NCI-H2107 (cell line): ENCODE measurements around the gene PRMT2.
A peak's percentile ranks its signal among the peaks of the same experiment; 100 is the strongest.

Experiments used
- DNase-seq: peaks from one replicate; lab custom pipeline; 2025; lab: John Stamatoyannopoulos, UW

PRMT2 gene

GRCh38 chr21:46641656-46642055 lies 6.2 kb downstream of the PRMT2 start:
- DNase-seq, result no peak

- no peak for DNase-seq
These were observed 8.1 kb downstream of the PRMT2 start for GRCh38 chr21:46643379-46644177.

DNA sequence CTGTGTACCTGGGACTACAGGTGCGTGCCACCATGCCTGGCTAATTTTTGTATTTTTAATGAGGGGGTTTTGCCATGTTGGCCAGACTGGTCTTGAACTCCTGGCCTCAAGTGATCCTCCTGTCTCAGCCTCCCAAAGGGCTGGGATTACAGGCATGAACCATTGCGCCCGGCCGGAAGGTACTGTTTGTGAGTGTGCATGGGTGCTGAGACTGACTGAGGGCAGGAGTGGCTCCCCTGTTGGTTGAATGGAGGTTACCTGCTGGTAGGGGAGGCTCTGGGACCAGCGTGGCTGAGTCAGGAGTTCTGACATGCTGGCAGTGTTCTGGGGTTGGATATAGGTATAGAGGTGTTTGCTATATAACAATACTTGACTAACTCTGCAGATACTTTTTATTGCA lies 10.4 kb downstream of the PRMT2 start:
- DNase-seq, result no peak

- no peak for DNase-seq
These were observed 11.2 kb downstream of the PRMT2 start for GRCh38 chr21:46646541-46647154.

DNA sequence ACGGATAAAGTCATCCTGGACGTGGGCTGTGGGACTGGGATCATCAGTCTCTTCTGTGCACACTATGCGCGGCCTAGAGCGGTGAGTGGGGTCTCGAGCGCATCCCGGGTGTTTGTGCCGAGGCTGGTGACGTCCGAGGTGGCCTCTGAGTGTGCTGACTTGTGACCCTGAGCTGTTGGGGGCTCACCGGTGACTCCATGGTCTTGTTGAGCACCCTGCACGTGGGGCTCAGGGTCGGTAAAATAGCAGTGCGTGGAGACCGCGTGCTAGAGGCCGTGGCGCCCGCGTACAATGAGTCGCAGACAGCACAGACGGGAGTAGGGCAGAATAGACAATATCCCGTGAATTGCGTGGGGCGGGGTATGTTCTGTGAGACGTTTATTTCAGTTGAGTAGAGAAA lies 13.1 kb downstream of the PRMT2 start:
- DNase-seq, result no peak

DNA sequence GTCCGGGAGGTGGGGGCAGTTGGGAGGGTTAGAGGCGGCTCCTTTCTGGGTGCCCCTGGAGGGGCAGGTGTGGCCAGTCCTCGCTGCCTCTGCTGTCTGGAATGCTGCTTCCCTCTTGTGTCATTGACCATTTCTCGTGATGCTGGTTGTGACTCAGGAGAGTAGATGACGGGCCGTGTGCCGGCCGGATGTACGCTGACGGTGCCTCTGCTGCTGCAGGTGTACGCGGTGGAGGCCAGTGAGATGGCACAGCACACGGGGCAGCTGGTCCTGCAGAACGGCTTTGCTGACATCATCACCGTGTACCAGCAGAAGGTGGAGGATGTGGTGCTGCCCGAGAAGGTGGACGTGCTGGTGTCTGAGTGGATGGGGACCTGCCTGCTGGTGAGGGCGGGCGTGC lies 13.9 kb downstream of the PRMT2 start:
- DNase-seq, result no peak

GRCh38 chr21:46650476-46651098 lies 15.1 kb downstream of the PRMT2 start:
- no peak for DNase-seq

DNA sequence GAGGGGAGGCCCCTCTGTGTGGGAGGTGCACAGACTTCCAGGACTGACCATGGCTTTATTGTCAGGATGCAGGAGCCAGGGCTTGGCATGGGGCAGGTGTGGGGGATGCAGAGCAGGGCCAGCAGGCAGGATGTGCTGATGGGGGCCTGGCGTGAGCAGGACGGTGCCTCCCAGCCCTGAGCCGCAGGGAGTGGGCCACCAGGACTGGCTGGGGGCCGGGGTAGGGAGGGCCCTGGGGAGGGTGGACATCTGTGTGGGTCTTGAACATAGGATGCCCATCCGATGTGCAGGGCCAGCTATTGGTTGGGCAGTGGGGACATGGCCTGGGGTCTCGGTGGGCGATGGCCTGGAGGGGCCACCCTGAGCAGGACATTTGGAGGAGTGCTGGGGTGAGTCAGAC lies 15.6 kb downstream of the PRMT2 start:
- DNase-seq, result no peak

- DNase-seq, result no peak
These were observed 19.8 kb downstream of the PRMT2 start for GRCh38 chr21:46655230-46655629.

DNA sequence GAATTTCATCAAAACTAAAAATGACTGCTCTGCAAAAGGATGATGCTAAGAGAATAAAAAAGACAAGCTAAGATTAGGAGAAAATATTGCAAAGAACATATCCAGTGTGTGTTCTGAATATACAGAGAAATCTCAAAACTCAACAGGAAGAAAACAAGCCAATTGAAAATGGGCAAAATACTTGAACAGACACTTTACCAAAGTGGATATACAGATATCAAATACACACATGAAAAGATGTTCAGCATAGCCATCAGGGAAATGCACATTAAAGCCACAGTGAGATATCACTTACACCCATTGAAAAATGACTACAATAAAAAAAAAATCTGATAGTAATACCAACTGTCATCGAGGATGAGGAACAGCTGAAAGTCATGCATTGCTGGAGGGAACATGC lies 21.3 kb downstream of the PRMT2 start:
- DNase-seq, result no peak

DNA sequence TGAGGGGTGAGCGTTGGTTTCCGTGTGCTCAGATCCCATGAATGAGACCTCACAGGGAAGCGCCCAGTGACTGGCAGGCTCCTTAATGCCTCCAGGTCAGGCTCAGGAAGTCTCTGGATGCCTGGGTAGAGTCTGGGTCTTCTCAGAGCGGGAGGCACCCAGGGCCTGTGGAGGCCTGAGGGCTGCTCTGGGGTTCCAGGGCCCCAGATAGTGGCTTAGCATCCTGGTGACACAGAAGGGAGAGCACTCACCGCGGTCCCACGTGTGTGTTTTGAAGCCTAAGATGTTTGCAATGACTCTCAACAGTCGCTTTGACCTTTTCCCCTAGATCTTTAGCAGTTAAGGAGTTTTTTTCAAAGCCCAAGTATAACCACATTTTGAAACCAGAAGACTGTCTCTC lies 25.0 kb downstream of the PRMT2 start:
- no peak for DNase-seq

- peak; percentile 22 for DNase-seq
These were observed 25.7 kb downstream of the PRMT2 start for GRCh38 chr21:46661211-46661625.

GRCh38 chr21:46661642-46662366 lies 26.3 kb downstream of the PRMT2 start:
- no peak for DNase-seq

DNA sequence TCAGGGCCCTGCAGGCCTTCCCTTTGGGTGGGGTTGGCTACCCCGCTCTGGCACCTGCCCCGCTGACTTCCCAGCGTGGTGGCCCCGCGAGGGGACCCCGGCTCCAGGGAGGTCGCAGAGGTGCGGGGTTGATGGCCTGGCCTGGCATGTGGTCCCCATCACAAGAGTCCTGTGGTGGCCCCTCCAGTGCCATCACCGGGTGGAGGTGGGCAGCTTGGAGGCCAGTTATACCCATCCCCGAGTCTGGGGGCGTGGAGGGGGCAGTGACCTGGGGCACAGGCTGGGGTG lies 26.8 kb downstream of the PRMT2 start:
- DNase-seq, result no peak

DNA sequence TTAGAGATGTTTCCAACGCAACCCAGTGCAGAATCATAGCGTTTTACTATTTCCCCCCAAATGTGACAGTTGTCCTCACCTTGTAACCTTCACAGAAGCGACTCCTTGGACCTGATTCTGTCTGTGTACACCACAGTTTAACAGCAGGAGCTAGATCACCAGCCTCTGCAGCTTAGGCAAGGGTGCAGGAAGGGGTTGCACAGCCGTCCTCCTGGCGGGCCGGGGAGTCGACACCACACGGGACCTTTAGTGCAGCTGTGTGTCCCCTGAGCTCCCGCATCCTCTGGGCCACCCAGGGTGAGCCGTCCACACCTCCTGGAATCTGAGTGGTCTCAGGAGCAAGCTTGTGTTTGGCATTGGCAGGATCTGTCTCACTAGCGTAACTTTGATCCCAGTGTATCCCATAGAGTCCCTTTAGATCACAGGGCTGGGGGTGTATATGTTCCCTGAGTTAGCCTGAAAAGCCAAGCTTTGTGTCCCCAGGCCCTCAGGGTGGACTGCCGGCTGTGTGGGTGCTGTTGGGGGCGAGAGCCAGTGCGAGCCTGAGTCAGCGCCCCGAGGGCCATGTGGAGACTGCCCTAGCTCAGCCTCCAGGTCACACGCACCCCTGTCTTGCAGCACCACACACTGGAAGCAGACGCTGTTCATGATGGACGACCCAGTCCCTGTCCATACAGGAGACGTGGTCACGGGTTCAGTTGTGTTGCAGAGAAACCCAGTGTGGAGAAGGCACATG lies 27.5 kb downstream of the PRMT2 start:
- no peak for DNase-seq

- DNase-seq, result no peak
These were observed 28.3 kb downstream of the PRMT2 start for GRCh38 chr21:46663754-46664153.

DNA sequence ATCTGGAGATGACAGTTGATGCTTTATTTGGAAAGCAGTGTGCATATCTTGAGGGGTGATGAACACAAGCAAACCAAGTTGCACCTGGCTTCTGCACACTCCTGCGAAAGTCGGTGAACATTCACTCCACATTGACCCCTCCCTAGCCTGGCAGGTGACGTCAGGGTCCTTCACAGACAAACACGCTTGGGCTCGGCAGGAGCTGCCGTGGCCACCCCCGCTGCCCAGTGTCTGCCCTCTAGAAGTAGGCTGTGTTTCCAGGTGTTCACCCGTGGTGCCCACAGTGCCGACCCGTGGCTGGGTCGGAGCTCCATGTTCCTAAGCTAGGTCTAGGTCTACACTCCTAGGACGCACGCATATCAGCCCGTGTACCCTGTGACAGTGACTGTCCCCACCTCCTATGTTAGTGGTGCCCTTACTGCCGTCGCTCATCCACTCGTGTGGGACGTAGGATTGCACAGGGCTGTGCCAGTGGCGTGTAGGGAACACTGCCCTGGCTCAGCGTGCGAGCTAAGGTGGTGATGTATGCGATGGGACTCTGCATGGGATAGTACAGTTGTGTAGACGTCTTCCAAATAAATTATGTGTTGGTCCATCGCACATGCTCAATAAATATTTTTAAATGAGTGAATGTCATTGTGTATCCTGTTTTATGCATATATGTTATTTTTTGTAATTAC lies 29.0 kb downstream of the PRMT2 start:
- no peak for DNase-seq

GRCh38 chr21:46665566-46665965 lies 30.1 kb downstream of the PRMT2 start:
- DNase-seq, result no peak

DNA sequence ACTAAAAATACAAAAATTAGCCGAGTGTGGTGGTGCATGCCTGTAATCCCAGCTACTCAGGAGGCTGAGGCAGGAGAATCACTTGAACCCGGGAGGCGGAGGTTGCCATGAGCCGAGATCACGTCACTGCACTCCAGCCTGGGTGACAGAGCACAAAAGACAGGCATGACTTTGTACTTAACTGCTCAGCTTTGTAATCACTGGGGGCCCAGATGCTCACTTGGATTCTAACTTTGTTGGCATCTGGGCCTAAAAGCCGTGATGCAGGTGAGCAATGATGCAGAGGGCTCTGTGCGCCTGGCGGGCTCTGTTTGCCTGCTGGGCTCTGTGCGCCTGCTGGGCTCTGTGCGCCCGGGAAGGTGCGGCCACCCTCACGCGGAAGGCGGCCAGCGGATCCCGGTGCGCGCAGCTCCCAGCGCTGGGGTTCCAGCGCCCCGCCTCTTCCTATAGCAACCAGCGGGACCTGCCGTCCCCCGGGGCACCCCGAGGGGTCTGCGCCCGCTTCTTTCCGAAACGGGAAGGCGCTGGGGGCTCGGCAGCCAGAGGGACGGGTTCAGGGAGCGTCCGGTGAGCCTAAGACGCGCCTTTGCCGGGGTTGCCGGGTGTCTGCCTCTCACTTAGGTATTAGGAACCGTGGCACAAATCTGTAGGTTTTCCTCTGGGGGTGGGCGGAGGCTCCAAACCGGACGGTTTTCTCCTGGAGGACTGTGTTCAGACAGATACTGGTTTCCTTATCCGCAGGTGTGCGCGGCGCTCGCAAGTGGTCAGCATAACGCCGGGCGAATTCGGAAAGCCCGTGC lies 31.7 kb downstream of the PRMT2 start:
- no peak for DNase-seq

- peak; percentile 13 for DNase-seq
These were observed 32.4 kb downstream of the PRMT2 start for GRCh38 chr21:46667741-46668380.
